Measurements from ENCODE around the gene NUDT1. TPM values are rescaled to one million over a fixed set of nuclear protein-coding genes. Genes with fewer than 3 reads are reported as not detected.
"Not testable (repeated sequence)": the region's sequence is repeated elsewhere in the genome, so short reads cannot be mapped to it uniquely, and the experiment has no call there.

Gene NUDT1
- total RNA-seq, 2 donors from 2014 or later, result 8.1 to 10.3 TPM

- intact Hi-C loops (cut with DNase I, micrococcal nuclease), result no loop called here
Measured at GRCh38 chr7:2257046-2257551, 15.1 kb downstream of the NUDT1 start.

DNA sequence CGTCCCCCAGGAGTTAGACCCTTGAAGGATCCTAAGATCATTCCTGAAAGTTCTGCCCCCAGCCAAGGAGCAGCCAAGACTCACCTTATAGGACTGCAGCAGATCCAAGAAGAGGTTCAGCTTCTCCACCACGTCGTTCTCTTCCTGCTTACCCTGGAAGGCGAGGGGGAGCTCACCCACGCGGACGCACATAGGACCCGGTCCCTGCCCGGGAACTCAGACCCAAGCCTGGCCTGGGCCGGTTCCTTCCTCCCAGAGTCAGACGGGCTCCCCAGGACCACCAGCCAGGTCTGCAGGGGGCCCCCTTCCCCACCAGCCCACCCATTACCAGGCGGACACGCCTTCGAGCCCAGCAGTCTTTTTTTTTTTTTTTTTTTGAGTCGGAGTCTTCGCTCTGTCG, 15.6 kb downstream of the NUDT1 start:
- DNase-seq (no peak), ATAC-seq (no peak)
- intact Hi-C loops (cut with DNase I, micrococcal nuclease), result no loop called here

More at GRCh38 chr7:2257046-2257551, 15.1 kb downstream of the NUDT1 start:
- no peak for ATAC-seq
- DNase-seq, result no peak

DNA sequence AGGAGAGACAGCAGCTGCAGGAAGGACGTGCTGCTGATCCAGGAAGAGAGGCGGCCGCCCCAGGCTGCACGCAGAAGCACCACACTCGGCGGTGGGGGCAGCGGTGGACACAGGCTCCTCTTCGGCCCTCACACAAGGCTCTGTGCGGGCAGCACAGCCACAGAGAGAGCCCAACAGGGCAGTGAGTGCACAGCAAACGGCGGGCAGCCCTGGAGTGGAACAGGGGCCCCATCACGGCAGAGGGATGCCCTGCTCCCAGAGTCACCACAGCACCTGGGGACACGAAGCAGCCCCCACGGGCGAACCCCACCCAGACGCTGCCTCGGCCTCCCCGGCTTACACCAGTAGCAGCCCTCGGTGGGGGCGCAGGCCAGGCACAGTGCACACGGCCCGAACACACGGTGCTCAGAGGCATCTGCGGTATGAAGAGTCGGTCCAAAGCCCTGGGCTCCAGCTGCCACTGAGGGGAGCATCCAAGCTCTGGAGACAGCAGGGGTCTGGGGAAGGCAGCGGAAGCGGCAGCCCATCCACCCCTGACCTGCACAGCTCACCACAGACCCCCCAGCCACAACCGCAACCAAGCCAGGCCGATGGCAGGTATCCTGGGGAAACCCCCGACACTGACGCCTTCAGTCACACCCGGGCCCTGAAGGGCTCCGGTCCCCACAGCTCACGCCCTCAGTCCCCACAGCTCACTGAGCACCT, 16.8 kb downstream of the NUDT1 start:
- intact Hi-C loops (cut with DNase I, micrococcal nuclease), result no loop called here
- no peak for ATAC-seq

DNA sequence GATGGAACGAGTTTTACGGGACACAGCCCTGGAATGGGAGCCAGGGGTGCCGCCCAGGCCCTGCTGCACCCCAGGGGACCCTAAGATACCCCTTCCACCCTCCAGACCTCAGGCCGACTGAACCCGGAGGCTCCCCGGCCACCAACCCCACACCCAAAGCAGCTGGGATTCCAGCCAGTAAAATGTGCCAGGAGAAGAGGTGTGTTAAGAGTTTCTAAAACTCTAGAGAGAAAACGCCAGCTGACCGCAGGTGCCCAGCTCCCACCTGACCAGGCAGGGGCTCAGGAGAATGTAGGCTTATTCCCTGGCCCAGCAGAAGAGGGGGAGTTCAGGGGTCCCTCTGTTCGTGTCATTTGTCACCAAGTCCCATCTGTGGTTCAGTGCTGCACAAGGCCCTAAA, 17.5 kb downstream of the NUDT1 start:
- ATAC-seq (no peak), DNase-seq (no peak)
- intact Hi-C loops (cut with DNase I, micrococcal nuclease), result no loop called here

More for the DNA sequence above, 16.8 kb downstream of the NUDT1 start:
- DNase-seq, result no peak

DNA sequence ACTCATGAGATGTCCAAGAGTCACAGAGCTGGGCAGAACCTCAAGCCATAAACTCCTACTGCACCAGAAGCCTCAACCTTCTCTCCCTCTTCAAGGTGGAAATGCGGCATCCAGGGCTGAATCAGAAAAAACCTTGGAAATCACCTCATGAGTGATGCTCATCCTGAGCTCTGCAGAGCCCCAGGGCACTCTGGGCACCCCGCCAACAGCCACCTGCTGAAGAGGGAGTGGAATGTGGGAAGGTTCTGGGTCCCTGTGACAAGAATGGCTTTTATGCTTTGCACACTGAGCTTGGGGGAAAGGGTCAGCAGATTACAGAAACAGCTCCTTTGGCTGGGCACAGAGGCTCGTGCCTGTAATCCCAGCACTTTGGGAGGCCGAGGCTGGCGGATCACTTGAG, 18.8 kb downstream of the NUDT1 start:
- intact Hi-C loops (cut with DNase I, micrococcal nuclease), result no loop called here
- ATAC-seq (no peak), DNase-seq (no peak)

DNA sequence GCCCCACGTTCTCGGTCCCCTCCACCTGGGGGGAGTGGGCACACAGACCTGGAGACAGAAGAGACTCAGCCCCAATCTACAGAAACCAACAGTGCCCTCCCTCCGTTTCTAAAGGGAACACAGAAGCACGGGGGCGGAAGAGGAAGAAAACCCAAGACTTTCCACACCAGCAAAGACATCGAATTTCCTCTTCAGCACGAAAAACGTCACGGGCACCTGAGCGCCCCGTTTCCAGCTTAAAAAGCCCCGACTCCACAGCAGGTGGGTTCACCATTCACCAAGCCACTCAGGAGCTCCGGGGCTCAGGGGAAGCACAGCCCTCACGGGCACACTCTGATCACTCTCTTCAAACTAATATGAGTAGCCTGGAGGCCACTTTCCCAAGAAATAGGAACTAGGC, 19.6 kb downstream of the NUDT1 start:
- DNase-seq (no peak), ATAC-seq (no peak)
- intact Hi-C loops (cut with DNase I, micrococcal nuclease), result no loop called here

- ATAC-seq, result no peak
- intact Hi-C loops (cut with DNase I, micrococcal nuclease), result no loop called here
- DNase-seq, result no peak
Measured at GRCh38 chr7:2263176-2263575, 21.1 kb downstream of the NUDT1 start.

GRCh38 chr7:2264158-2264557, 22.1 kb downstream of the NUDT1 start:
- no peak for ATAC-seq
- intact Hi-C loops (cut with DNase I, micrococcal nuclease), result no loop called here

DNA sequence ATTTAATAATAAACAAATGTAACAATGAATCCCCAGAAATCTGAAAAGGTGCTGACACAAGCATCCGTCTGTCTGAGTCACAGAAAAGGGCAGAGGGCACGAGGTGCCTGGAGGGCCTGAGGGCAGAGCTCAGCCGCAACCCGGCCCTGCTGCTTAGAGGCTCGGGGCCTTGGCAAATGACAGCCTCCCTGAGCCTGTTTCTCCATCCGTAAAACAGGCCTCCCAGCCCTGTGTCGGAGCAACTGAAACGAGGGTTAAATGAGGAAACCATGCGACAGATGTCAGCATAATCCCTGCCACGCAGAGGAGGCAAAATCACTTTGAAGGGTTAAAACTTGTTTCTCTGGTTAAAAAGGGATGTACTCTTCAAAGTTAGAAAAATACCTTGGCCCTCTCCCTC, 24.9 kb downstream of the NUDT1 start:
- intact Hi-C loops (cut with DNase I, micrococcal nuclease), result no loop called here
- no peak for ATAC-seq

More at GRCh38 chr7:2264158-2264557, 22.1 kb downstream of the NUDT1 start:
- DNase-seq, result no peak

GRCh38 chr7:2269089-2269990, 27.3 kb downstream of the NUDT1 start:
- ATAC-seq; intact Hi-C loops (cut with DNase I, micrococcal nuclease); DNase-seq: not testable (repeated sequence)

More for the DNA sequence above, 24.9 kb downstream of the NUDT1 start:
- no peak for DNase-seq

DNA sequence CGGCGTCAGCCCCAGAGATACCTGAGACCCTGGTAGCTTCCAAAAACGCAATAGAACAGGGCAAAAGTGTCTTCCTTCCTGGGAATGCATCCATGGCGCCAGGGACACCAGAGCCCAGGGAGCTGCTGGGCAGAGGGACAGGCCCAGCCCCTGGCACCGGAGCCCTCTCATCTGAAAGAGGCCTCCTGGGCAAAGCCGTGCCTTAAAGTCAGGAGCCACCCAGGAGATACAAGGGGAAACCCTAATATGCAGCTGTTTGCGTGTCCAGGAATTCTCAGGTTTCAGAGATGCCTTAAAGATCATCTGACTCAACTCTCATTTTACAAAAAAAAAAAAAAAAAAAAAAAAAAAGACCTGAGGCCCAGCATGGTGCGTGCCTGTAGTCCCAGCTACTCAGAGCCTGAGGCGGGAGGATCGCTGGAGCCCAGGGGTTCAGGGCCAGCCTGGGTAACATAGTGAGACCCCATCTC, 28.0 kb downstream of the NUDT1 start:
- intact Hi-C loops (cut with DNase I, micrococcal nuclease), result no loop called here
- no peak for DNase-seq
- ATAC-seq, result no peak

DNA sequence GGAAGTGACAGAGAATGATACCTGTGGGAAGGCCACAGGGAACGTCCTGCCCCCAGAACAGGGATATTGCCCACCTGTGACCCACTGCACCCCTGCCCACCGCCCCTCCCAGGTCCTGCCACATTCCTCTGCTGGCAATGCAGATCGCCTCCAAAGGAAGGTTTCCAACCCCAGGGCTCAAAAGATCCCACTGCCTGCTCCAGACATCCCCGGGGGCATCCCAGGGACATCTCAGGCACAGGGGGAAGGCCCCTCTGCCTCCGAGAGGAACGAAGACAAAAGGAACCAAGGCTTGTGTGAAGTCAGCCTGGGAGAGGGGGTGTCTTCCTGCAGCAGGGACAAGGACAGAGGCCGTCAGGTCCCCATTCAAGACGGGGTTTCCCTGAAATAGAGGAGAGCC, 28.5 kb downstream of the NUDT1 start:
- intact Hi-C loops (cut with DNase I, micrococcal nuclease), result no loop called here

DNA sequence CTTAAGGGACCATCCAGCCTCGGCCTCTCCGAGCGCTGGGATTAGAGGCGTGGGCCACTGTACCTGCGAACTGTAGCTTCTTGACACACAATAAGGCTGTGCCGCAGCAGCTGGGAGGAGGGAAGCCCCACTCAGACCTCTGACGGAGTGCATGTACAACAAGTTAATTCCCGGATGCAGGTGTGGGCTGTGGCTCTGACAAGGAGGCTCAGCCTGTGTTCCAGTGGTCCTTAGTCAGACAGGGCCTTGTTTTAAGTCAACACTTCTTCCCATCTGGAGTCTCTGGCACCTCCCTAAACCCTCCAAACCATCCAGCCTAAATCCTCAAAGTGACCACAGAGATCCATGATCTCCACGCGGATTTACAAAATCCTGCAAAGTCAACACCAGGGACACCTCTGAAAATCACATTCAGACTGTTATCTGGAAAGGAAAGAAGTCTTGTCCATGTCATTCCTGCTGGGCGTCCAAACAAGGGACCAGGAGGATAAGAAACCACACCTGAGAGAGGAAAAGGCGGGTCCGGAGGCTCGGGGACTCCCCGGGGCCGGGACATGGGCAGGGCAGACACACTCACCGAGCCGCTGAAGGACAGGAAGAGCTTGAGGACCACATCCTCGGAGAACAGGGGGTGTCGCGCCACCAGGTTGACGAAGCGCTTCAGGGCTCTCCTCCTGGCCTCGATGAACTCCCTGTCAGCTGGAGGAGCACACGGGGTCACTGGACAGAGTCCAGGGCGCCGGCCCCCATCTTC, 29.4 kb downstream of the NUDT1 start:
- DNase-seq (no peak), ATAC-seq (no peak)
- intact Hi-C loops (cut with DNase I, micrococcal nuclease), result no loop called here

More for the DNA sequence above, 28.5 kb downstream of the NUDT1 start:
- DNase-seq (no peak), ATAC-seq (no peak)

GRCh38 chr7:2272031-2272430, 30.0 kb downstream of the NUDT1 start:
- intact Hi-C loops (cut with DNase I, micrococcal nuclease), result no loop called here
- ATAC-seq (no peak), DNase-seq (no peak)

DNA sequence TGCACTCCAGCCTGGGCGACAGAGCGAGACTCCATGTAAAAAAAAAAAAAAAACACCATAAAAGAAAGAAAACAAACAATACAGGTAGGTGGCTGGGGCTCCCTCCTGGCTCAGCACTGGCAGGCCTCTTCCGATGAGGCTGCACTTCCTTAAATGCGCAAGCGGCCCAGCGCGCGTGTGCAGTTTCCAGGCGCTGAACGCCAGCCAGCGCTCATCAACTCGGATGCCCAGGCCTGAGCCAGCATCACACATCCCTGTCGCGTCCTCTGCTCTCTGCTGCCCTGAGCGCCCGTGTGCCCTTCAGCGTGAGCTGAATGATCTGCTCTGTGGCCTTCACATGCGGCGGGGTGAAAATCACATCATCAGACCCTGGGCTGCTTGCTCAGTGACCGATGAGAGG, 31.8 kb downstream of the NUDT1 start:
- ATAC-seq (no peak), DNase-seq (no peak)
- intact Hi-C loops (cut with DNase I, micrococcal nuclease), result no loop called here

DNA sequence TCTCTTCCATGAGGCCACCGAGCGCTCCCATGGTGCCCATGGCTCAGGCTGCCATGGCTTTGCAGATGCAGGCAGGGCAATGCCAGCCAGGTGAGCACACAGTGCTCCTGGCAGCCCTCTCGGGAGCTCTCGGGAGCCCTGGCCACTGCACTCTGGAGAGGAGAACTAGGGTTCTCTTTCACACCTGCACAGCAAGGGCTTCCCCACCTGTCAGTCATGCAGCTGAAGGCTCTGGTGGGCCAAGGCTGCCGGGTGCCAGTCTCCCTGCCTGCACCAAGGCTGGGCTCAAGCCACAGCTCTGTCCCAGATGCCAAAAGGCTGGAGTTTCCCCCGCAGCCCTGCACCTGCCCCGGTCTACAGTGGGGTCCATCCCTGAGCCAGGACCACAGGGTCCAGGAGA, 32.6 kb downstream of the NUDT1 start:
- DNase-seq (no peak), ATAC-seq (no peak)
- intact Hi-C loops (cut with DNase I, micrococcal nuclease), result no loop called here

DNA sequence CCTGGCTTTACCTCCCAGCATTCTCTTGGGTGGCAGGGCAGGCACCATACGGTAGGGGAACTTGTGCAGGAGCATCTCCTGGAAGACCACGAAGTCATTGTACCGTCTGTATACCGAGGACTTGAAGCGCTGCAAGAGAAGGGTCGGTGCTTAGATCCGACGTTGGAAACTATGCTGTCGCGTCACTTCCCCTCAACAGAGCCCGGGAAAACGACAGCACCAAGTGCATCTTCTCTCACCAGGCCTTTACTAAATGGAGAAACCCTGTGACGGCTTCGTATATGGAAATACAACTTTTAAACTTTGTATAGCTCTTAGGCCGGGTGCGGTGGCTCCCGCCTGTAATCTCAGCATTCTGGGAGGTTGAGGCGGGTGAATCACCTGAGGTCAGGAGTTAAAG, 33.1 kb downstream of the NUDT1 start:
- ATAC-seq (no peak), DNase-seq (no peak)
- intact Hi-C loops (cut with DNase I, micrococcal nuclease), result no loop called here

GRCh38 chr7:2276107-2276506, 34.1 kb downstream of the NUDT1 start:
- DNase-seq, result no peak
- intact Hi-C loops (cut with DNase I, micrococcal nuclease), result no loop called here
- no peak for ATAC-seq

GRCh38 chr7:2278026-2278425, 36.0 kb downstream of the NUDT1 start:
- intact Hi-C loops (cut with DNase I, micrococcal nuclease), result no loop called here
- ATAC-seq, result no peak
- no peak for DNase-seq
